ENCODE measurements around the gene MEG3.

The MEG3 gene

GRCh38 chr14:100834794-100835547 is 9.1 kb downstream of the MEG3 start:
- DNase-seq: no peak

- no peak for DNase-seq
These were observed 9.8 kb downstream of the MEG3 start for GRCh38 chr14:100835548-100836310.

GRCh38 chr14:100836311-100836805 is 10.4 kb downstream of the MEG3 start:
- no peak for DNase-seq

GRCh38 chr14:100836941-100837804 is 11.3 kb downstream of the MEG3 start:
- no peak for DNase-seq

- DNase-seq: no peak
These were observed 12.0 kb downstream of the MEG3 start for GRCh38 chr14:100837805-100838350.

- no peak for DNase-seq
These were observed 12.8 kb downstream of the MEG3 start for GRCh38 chr14:100838493-100839314.

GRCh38 chr14:100839315-100839585 is 13.3 kb downstream of the MEG3 start:
- no peak for DNase-seq

GRCh38 chr14:100839681-100840111 is 13.8 kb downstream of the MEG3 start:
- no peak for DNase-seq

- DNase-seq: no peak
These were observed 14.6 kb downstream of the MEG3 start for GRCh38 chr14:100840286-100841065.

- DNase-seq: no peak
These were observed 15.3 kb downstream of the MEG3 start for GRCh38 chr14:100841066-100841760.

- no peak for DNase-seq
These were observed 16.0 kb downstream of the MEG3 start for GRCh38 chr14:100841761-100842403.

- DNase-seq: no peak
These were observed 16.9 kb downstream of the MEG3 start for GRCh38 chr14:100842799-100843198.

GRCh38 chr14:100844082-100844408 is 18.1 kb downstream of the MEG3 start:
- DNase-seq: no peak

- no peak for DNase-seq
These were observed 18.5 kb downstream of the MEG3 start for GRCh38 chr14:100844421-100844820.

GRCh38 chr14:100844846-100845245 is 18.9 kb downstream of the MEG3 start:
- no peak for DNase-seq

- no peak for DNase-seq
These were observed 19.4 kb downstream of the MEG3 start for GRCh38 chr14:100845341-100845740.

- DNase-seq: no peak
These were observed 20.5 kb downstream of the MEG3 start for GRCh38 chr14:100846309-100846859.

- no peak for DNase-seq
These were observed 23.3 kb downstream of the MEG3 start for GRCh38 chr14:100849115-100849781.

GRCh38 chr14:100850841-100851585 is 25.1 kb downstream of the MEG3 start:
- peak; percentile 58 for DNase-seq

All from DMS53 (cell line).